Heart left ventricle (tissue), 16 donors: ENCODE measurements around the gene EYS. TPM values are rescaled to one million over a fixed set of nuclear protein-coding genes. Genes with fewer than 3 reads are reported as not detected.

Experiments used
- ATAC-seq, 4 donors: fragments of 200-7000 bp; cut with Tn5 transposase; one replicate each; pipeline ENCODE4 v1.9.1; 2020 to 2022; ENCODE audit warnings: moderate library complexity in 4 of 4, mild to moderate bottlenecking in 3 of 4, moderate number of reproducible peaks in 1 of 4
- DNase-seq, 5 donors: peaks; one replicate each; pipeline ENCODE4 v3.0.0-alpha.2; 2020
- H3K27ac ChIP-seq, 12 donors: fragments of 200-600 bp; sonication (generic) in 4 of 12; one replicate each; pipeline versions ENCODE4 v1.5.0 to v1.8.0; 2016 to 2022; ENCODE audit warnings: mild to moderate bottlenecking in 2 of 12
- H3K27me3 ChIP-seq, 9 donors: fragments of 200-600 bp; sonication (generic) in 2 of 9; one replicate each; pipeline versions ENCODE4 v1.5.1 to v1.8.0; 2016 to 2022; ENCODE audit warnings: mild to moderate bottlenecking in 3 of 9
- H3K36me3 ChIP-seq, 9 donors: fragments of 200-600 bp; sonication (generic) in 2 of 9; one replicate each; pipeline versions ENCODE4 v1.5.0 to v1.8.0; 2018 to 2022; ENCODE audit warnings: mild to moderate bottlenecking in 2 of 9
- H3K4me1 ChIP-seq, 12 donors: fragments of 200-600 bp; sonication (generic) in 4 of 12; one replicate each; pipeline versions ENCODE4 v1.5.0 to v1.8.0; 2016 to 2022; ENCODE audit warnings: mild to moderate bottlenecking in 3 of 12
- H3K4me3 ChIP-seq, 12 donors: fragments of 200-600 bp; sonication (generic) in 4 of 12; one replicate each; pipeline versions ENCODE4 v1.5.0 to v1.8.0; 2017 to 2022; ENCODE audit warnings: mild to moderate bottlenecking in 9 of 12, moderate library complexity in 4 of 12
- H3K9me3 ChIP-seq, 12 donors: fragments of 200-600 bp; sonication (generic) in 4 of 12; one replicate each; pipeline versions ENCODE4 v1.5.0 to v1.8.0; 2016 to 2022; ENCODE audit warnings: mild to moderate bottlenecking in 1 of 12
- CTCF ChIP-seq, 12 donors: fragments of 200-600 bp; sonication (generic) in 4 of 12; IDR thresholded peaks; one replicate each; pipeline versions ENCODE4 v1.5.0 to v1.8.0; 2018 to 2022; ENCODE audit warnings: antibody characterized with exemption in 12 of 12, mild to moderate bottlenecking in 5 of 12
- POLR2A ChIP-seq, 2 donors: fragments of 450-650 bp; IDR thresholded peaks; one replicate each; pipeline ENCODE4 v1.6.1; 2017; ENCODE audit warnings: antibody characterized with exemption in 2 of 2, mild to moderate bottlenecking in 2 of 2, moderate library complexity in 2 of 2
- WGBS, 4 donors: extraction: QIAGEN DNeasy Blood & Tissue Kit in 2 of 4; methylation state at CpG; one replicate each; pipeline versions ENCODE4 v1.1.5 to v1.1.7; 2013 to 2018; 5-methylcytosine and 5-hydroxymethylcytosine counted together
- intact Hi-C, 10 donors: fragments of 100-400 bp; cut with DNase I; formaldehyde crosslinking; loops; one replicate each; pipeline versions ENCODE4 v1.11.1 to v1.14.2; 2022
- polyA plus RNA-seq, 2 donors: library from polyadenylated mRNA; stranded (reverse); fragments of 200-250 nt; gene quantifications; one replicate each; pipeline ENCODE4 v1.2.3, GENCODE V29; 2013
- total RNA-seq, 9 donors: library from RNA; depleted of rRNA in 2 of 9; stranded (reverse); fragments of >200 nt in 2 of 9; fragmentation: NEBNext Ultra II Directional in 3 of 9; extraction: Animal tissue kit (Norgen Biotek cat#: 25700) in 3 of 9; gene quantifications; one replicate each; pipeline versions ENCODE4 v1.1.0 to v1.2.4, GENCODE V29; 2016 to 2023
- donor health status: ischemic (EF 13 %, LVEDD 7.1; RV severe dilation, severe dysfunction).
- donor health status: healthy with polysubstance abuse.
- donor health status: DM: no; HTN: yes; CAD: no.
- donor health status: DM: no; HTN: no; CAD: no.
- donor health status: ischemic (EF 25% LVEDD 6.9; RV normal size, moderate dysfunction).
- donor health status: ischemic (EF 25% LVEDD 5.7; RV mildly dilated, moderate dysfunction).
- donor health status: healthy.
- donor health status: DM: yes; HTN: yes; CAD: no.
- donor health status: ischemic (EF 35%, LVEDD 5.7; RV mildly dilated, moderate dysfunction).
- donor health status: nonischemic (EF 11% LVEDD 7.7; RV severe dilation, severe dysfunction).
- donor health status: DM: yes; HTN: yes; CAD: no.
- donor health status: PGD.
- donor health status: ischemic (EF 29% LVEDD 5.4; RV normal size, mild dysfunction).
- donor health status: nonischemic (EF 23%, LVEDD 6.1; RV moderate dilation, normal function).

The EYS gene
- total and polyA plus RNA-seq, 11 donors: 0.07 to 0.27 (median 0.08) TPM; not detected in 8

DNA sequence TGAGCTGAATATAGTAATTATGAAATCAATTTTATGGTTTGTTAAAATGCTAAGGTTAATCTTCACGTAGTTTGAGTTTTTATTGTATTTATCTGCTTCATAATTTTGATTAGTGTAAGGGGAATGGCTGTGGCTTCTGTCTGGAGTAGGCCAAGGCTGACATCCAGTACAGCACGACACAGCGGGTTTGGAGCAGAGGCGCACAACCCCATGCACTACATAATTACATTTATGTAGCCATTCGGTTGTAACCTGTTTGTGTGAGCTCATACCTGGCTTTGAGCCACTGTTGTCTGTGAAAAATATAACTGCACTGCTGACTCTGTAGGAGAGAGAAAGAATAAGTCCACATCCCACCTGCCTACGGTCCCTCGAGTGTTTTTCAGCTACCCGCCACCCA, 615.5 kb downstream of the EYS start:
- H3K4me3 ChIP-seq: no peak overlapping the region
- TF ChIP-seq CTCF (IDR thresholded peaks at IDR 0.05): no peak
- TF ChIP-seq POLR2A (IDR thresholded peaks at IDR 0.05): no peak
- no peak for ATAC-seq
- H3K4me1 ChIP-seq: no peaks in the 10 kb centered on the region
- no peak for DNase-seq
- H3K9me3 ChIP-seq: peaks cover 0 to 9% (median 0%) of the 10 kb centered on the region in 12 donors
- intact Hi-C loops: no loop called here
- no peaks in the 10 kb centered on the region for H3K27me3 ChIP-seq
- no peak overlapping the region for H3K27ac ChIP-seq
- H3K36me3 ChIP-seq: no peaks in the 10 kb centered on the region
- 87 to 90% (median 88%) methylated on average over 8 of the region's 8 CpGs for WGBS, 4 donors

GRCh38 chr6:65088575-65088974, 618.5 kb downstream of the EYS start:
- Histone ChIP-seq H3K27ac (no peak overlapping the region), H3K9me3 (peaks cover 0 to 9% (median 0%) of the 10 kb centered on the region in 12 donors), H3K4me3 (no peak overlapping the region), H3K4me1 (no peaks in the 10 kb centered on the region), H3K36me3 (no peaks in the 10 kb centered on the region), H3K27me3 (no peaks in the 10 kb centered on the region)
- WGBS, 4 donors: 81 to 100% (median 90%) methylated on average over 2 to 3 of the region's 3 CpGs
- no peak for TF ChIP-seq POLR2A (IDR thresholded peaks at IDR 0.05)
- TF ChIP-seq CTCF (IDR thresholded peaks at IDR 0.05): no peak
- intact Hi-C loops: no loop called here
- no peak for ATAC-seq
- no peak for DNase-seq

DNA sequence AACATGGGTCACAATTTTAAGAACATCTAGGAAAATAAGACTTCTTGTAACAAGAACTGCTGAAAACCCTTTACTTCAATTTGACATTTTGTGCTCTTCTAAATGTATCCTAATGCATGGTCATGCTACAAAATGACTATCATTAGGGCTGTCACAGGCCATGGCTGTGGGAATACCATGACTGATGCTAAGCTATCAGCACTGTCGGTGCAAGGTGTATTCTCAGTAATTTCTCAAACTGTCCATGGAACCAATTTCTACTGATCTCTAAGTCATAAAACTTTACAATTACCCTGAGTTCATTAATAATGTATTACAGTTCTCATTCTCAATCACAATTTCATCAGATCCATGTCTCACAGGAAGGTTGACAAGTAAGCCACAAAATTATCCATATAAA, 625.3 kb downstream of the EYS start:
- H3K9me3 ChIP-seq: no peaks in the 10 kb centered on the region
- no peaks in the 10 kb centered on the region for H3K4me1 ChIP-seq
- H3K4me3 ChIP-seq: no peak overlapping the region
- no peak overlapping the region for H3K27ac ChIP-seq
- TF ChIP-seq POLR2A (IDR thresholded peaks at IDR 0.05): no peak
- TF ChIP-seq CTCF (IDR thresholded peaks at IDR 0.05): no peak
- ATAC-seq (no peak), DNase-seq (no peak)
- 99 to 100% (median 100%) methylated on average over 1 of the region's 1 CpG for WGBS, 4 donors
- no peaks in the 10 kb centered on the region for H3K27me3 ChIP-seq
- H3K36me3 ChIP-seq: no peaks in the 10 kb centered on the region
- intact Hi-C loops: no loop called here

- no peak for TF ChIP-seq POLR2A (IDR thresholded peaks at IDR 0.05)
- TF ChIP-seq CTCF (IDR thresholded peaks at IDR 0.05): no peak
- Histone ChIP-seq H3K9me3 (no peaks in the 10 kb centered on the region), H3K4me3 (no peak overlapping the region), H3K4me1 (no peaks in the 10 kb centered on the region), H3K27me3 (no peaks in the 10 kb centered on the region), H3K27ac (no peak overlapping the region), H3K36me3 (no peaks in the 10 kb centered on the region)
- DNase-seq (no peak), ATAC-seq (no peak)
- intact Hi-C loops: no loop called here
These were observed 631.3 kb downstream of the EYS start for GRCh38 chr6:65075705-65076230.
